ENCODE data around the gene NRG2. TPM values are rescaled to one million over a fixed set of nuclear protein-coding genes. Genes with fewer than 3 reads are reported as not detected.

Gene NRG2
- total RNA-seq, 1 donor from 2014 or later = 0.81 TPM

DNA sequence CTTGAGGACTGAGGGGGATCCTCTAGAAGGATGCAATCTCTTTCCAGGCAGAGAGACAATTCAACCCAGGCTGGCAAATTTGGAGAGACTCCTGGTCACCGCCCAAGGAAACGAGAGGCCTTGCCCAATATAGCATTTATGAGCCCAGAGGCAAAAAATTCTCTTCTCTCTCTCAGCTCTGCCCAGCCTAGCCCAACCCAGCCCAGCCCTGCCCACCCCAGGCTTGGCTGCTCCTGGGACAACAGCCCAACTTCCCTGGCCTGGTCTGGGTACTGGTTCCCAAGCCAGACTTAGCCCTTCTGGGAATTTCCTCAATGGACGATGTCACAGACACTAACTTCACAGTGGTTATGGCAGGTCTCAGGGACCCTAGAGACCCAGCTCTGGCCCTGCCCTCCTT, 130.9 kb downstream of the NRG2 start:
- H3K4me3 Mint-ChIP-seq (ENCODE audit: unreplicated experiment) = no peak overlapping the region
- peaks cover 3% of the 10 kb centered on the region for H3K27me3 Mint-ChIP-seq (ENCODE audit: unreplicated experiment)
- H3K27ac Mint-ChIP-seq (ENCODE audit: unreplicated experiment) = no peak overlapping the region
- no peaks in the 10 kb centered on the region for H3K4me1 Mint-ChIP-seq (ENCODE audit: low read depth, unreplicated experiment)
- H3K36me3 Mint-ChIP-seq (ENCODE audit: unreplicated experiment) = no peaks in the 10 kb centered on the region
- H3K9me3 Mint-ChIP-seq (ENCODE audit: unreplicated experiment) = peaks cover 6% of the 10 kb centered on the region
- TF ChIP-seq, protein P1, sequence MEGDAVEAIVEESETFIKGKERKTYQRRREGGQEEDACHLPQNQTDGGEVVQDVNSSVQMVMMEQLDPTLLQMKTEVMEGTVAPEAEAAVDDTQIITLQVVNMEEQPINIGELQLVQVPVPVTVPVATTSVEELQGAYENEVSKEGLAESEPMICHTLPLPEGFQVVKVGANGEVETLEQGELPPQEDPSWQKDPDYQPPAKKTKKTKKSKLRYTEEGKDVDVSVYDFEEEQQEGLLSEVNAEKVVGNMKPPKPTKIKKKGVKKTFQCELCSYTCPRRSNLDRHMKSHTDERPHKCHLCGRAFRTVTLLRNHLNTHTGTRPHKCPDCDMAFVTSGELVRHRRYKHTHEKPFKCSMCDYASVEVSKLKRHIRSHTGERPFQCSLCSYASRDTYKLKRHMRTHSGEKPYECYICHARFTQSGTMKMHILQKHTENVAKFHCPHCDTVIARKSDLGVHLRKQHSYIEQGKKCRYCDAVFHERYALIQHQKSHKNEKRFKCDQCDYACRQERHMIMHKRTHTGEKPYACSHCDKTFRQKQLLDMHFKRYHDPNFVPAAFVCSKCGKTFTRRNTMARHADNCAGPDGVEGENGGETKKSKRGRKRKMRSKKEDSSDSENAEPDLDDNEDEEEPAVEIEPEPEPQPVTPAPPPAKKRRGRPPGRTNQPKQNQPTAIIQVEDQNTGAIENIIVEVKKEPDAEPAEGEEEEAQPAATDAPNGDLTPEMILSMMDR (IDR thresholded peaks at IDR 0.05; ENCODE audit: partially characterized antibody, unreplicated experiment) = no peak
- DNase-seq = no peak

DNA sequence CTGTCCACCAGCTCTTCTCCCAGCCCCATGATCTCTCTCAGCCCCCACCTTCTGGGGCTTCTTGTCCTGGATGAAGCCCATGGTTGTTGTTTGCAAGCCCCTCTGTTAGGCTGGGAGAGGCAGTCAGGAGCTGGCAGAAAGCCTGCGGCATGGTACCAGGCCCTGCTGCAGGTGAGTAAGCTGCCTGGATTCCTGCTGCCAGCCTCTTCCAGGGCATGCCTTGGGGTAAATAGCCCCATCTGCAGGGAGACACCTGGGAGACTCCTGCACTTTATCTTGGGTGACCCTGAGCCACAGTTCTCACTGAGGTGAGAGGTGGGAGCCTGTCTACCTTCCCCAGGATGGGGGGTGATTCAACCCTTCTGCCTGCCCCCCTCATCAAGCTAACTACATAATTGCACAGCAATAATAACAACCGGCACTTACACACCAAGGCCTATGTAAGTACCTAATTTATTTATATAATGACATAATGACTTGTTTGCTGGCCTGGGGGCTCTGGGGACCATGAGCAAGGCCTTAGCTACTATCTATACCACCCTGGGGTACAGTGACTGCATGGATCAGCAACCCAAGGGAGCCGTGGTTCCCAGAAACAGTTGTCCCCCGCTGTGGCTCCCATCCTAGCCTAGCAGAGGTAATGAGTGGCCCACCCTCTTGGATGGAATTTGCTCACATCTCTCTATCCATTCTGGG, 131.5 kb downstream of the NRG2 start:
- TF ChIP-seq, protein P1 (IDR thresholded peaks at IDR 0.05; ENCODE audit: partially characterized antibody, unreplicated experiment) = no peak
- Mint-ChIP-seq H3K36me3 (ENCODE audit: unreplicated experiment) (no peaks in the 10 kb centered on the region), H3K27me3 (ENCODE audit: unreplicated experiment) (peaks cover 3% of the 10 kb centered on the region), H3K27ac (ENCODE audit: unreplicated experiment) (no peak overlapping the region), H3K4me1 (ENCODE audit: low read depth, unreplicated experiment) (no peaks in the 10 kb centered on the region), H3K4me3 (ENCODE audit: unreplicated experiment) (no peak overlapping the region), H3K9me3 (ENCODE audit: unreplicated experiment) (peaks cover 6% of the 10 kb centered on the region)
- no peak for DNase-seq

DNA sequence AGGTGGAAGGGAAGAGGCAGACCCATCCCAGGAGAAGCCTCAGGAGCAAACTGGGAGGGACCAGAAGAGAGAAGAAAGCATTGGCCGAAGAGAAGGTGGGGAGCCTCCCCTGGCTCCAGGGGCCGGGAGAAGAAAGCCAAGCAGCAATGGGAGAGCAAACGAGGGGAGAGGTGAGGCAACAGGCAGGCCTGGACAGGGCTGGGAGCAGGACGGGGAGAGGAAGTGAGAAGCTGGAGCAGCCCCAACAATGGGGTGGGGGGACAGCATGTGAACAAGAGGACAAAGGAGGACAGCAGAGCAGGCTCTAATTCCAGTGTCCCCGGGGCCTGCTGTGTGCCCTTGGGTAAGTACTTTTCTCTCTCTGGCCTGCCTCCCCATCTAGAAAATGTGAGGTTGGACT, 132.2 kb downstream of the NRG2 start:
- DNase-seq = no peak
- H3K9me3 Mint-ChIP-seq (ENCODE audit: unreplicated experiment) = peaks cover 6% of the 10 kb centered on the region
- no peak overlapping the region for H3K27ac Mint-ChIP-seq (ENCODE audit: unreplicated experiment)
- no peaks in the 10 kb centered on the region for H3K4me1 Mint-ChIP-seq (ENCODE audit: low read depth, unreplicated experiment)
- TF ChIP-seq, protein P1 (IDR thresholded peaks at IDR 0.05; ENCODE audit: partially characterized antibody, unreplicated experiment) = no peak
- peaks cover 3% of the 10 kb centered on the region for H3K27me3 Mint-ChIP-seq (ENCODE audit: unreplicated experiment)
- no peaks in the 10 kb centered on the region for H3K36me3 Mint-ChIP-seq (ENCODE audit: unreplicated experiment)
- H3K4me3 Mint-ChIP-seq (ENCODE audit: unreplicated experiment) = no peak overlapping the region

DNA sequence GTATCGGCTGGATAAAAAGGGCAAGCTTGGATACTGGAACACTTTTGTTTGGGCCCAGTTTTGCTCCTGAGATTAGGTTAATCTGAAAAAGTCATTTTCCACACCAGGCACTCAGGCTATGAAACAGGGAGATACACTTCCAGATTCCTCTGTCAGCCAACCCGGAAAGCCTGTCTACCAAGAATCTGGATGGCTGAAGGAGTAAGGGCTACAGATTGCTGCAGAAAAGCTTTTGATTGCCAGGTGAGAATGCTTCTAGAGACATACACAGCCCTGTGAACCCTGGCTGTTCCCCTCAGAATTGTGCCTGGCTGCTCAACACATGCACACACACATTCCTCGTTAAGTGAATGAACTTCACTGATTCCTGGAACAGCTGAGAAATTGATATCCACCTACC, 133.1 kb downstream of the NRG2 start:
- H3K4me3 Mint-ChIP-seq (ENCODE audit: unreplicated experiment) = no peak overlapping the region
- peaks cover 3% of the 10 kb centered on the region for H3K4me1 Mint-ChIP-seq (ENCODE audit: low read depth, unreplicated experiment)
- peaks cover 3% of the 10 kb centered on the region for H3K27me3 Mint-ChIP-seq (ENCODE audit: unreplicated experiment)
- no peaks in the 10 kb centered on the region for H3K36me3 Mint-ChIP-seq (ENCODE audit: unreplicated experiment)
- H3K27ac Mint-ChIP-seq (ENCODE audit: unreplicated experiment) = no peak overlapping the region
- DNase-seq = no peak
- TF ChIP-seq, protein P1 (IDR thresholded peaks at IDR 0.05; ENCODE audit: partially characterized antibody, unreplicated experiment) = no peak
- peaks cover 6% of the 10 kb centered on the region for H3K9me3 Mint-ChIP-seq (ENCODE audit: unreplicated experiment)

DNA sequence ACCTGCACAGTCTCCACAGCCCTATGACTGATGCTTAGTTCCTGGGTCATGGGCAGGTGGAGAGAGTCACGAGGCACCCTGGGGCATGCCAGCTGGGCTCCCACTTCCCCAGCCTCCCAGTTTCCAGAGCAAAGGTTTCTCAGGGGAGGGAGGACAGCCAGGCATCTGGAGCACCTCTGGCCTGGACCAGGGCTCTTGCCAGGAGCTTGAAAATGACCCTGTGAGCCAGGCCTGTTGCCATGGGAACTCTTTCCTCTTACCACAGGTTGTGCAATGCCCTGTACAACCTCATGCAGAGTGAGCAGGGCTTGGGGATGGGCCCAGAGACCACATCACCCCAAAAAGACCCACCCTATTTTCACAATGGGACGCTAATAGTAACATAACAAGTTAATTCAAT, 134.3 kb downstream of the NRG2 start:
- Mint-ChIP-seq H3K36me3 (ENCODE audit: unreplicated experiment) (no peaks in the 10 kb centered on the region), H3K4me1 (ENCODE audit: low read depth, unreplicated experiment) (peaks cover 3% of the 10 kb centered on the region), H3K9me3 (ENCODE audit: unreplicated experiment) (peaks cover 2% of the 10 kb centered on the region), H3K27ac (ENCODE audit: unreplicated experiment) (no peak overlapping the region), H3K4me3 (ENCODE audit: unreplicated experiment) (no peak overlapping the region), H3K27me3 (ENCODE audit: unreplicated experiment) (peaks cover 3% of the 10 kb centered on the region)
- TF ChIP-seq, protein P1 (IDR thresholded peaks at IDR 0.05; ENCODE audit: partially characterized antibody, unreplicated experiment) = no peak
- DNase-seq = no peak
